HG02981 (cell line): Measurements from ENCODE around the gene GNB1L.

Source experiments
- ATAC-seq: cut with Tn5 transposase; IDR thresholded peaks from one replicate; pipeline ENCODE4 v1.9.1; 2021; ENCODE audit warnings: mild to moderate bottlenecking, moderate library complexity; ENCODE audit not compliant: unreplicated experiment

GNB1L gene

DNA sequence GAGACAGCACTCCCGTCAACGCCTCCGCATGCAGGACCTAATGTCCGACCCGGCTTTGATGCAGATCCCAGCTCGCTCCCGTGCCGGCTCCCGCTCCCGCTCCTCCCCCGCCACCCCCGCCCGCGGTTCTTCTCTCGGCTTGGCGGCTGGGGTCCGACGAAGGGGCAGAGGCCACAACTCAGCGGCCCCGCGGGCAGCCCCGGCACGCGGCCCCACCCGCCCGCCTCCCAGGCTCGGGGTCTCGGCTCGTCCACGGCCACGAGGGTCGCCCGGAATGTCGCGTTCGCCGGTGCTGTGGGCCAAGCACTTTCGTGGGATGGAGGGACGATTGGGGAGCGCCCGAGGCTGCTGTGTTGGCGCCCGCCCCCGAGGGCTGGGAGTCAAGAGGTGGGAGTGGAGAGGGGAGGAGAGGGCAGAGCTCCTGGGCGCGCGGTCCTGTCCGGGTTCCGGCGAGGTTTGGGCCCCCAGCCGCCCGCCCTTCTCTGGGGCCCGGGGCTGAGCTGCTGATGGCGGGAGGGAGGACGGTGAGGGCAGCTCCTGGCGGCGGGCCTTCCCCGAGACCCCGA, 99.4 kb downstream of the GNB1L start:
- ATAC-seq, result no peak

DNA sequence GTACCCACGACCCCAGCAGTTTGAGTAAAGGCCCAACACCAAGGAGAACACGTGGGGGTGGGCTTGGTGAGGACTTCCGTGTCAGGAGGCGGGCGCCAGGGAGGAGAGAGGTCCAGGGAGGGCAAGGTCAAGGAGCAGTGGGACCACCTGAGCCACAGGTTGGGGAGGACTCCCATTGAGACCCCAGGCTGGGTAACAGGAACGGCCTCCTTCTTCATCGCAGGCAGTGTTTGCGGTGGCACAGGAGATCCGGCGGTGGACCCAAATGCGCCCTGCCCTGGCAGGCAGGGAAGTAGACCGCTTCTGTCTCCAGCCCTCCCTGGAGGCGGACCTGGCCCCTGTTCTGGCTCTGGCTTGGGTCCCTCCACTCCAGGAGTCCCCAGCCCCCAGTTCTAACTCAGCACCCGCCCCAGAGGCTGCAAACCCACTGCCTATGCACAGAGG, 100.0 kb downstream of the GNB1L start:
- no peak for ATAC-seq

DNA sequence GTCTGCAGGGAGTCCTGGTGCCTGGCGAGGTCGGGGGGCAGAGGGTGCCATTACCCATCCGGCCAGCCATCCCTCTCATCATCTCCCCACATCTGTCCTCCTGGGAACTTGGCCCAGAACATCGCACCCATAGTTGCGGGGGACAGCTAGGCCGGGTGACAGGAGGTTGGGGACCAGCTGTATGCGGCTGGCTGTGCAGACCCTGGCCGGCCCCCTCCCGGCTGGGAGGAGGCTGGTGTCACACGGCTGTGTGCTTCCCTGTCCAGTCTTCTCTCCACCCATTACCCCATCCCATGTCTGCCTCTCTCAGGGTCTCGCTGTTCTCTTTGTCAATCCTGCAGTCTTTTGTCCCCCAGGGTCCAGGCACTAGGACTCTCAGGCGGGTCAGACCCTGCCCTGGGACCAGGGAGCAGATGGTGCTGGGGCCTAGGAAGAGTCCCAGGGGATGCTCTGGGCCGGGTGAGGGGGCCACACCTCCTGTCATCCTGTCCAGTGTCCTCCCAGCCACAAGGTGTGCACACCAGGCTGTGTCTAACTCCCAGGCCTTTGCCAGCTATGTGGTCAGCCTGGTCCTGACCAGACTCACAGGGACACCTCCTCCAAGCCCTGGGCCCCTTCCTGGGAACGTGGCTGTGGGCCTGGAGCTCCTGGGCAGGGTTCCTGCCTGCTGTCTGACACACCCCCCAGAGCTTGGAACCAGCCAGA, 100.5 kb downstream of the GNB1L start:
- ATAC-seq, result no peak

DNA sequence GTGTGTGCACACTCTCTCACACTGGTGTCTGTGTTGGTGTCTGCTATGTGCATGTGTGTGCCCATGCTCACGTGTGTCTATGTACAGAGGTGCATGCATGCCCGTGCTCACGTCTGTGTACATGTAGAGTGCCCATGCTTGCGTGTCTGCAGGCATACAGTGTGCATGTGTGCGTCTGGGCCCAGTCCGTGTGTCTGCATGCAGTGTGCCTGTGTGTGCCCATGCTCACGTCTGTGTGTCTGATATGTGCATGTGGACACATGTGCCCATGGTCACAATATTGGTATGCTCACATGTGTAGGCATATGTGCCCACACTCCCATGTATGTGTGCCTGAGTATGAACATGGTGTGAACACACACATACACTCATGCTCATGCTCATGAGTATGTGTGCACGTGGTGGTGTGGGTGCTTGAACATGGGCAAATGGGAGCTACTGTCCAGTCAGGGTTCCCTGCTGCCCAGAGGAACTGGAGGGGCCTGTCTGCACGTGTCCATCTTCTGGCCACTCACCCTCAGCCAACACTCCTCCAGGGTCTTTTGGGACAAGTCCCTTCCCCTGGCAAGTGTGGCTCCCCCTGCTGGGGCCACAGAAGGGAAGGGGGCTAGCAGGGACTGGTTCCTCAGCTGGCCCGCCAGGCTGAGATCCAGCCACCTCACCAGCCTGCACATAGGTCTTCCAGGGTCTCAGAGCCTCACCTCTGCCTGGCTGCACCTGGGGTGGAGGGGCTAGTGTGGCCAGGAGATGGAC, 101.4 kb downstream of the GNB1L start:
- ATAC-seq, result no peak

DNA sequence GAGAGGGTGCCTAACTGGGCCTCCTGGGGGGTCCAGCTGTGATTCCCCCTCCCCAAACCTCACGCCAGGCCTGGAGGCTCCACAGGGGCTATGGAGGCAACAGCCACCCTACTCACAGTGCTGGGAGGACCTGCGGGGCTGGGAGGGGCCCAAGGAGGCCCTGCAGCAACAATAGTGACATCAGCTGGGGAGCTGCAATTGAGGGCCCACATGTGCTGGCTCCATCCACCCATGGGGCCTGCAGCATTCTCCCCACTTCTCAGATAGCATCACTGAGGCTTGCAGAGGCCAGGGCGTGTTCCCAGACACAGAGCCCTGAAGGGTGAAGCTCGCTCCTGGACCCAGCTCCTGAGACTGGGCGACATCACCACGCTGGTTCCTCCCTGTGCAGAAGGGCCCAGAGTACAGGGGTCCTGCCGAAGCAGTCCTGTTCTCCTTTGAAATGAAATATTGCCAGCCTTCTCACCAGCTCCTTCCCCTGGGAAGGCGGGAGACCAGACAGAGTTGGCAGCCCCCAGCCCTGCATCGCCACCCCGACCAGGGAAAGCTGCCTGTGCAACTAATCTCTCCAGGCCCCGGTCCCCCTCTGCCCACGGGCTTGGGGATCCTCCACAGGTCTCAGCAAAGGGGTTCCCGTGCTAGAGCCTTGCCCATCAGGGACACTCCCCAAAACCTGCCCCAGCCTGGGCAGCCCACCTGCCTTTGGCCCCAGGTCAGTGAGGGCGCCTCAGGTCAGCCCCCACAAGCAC, 103.0 kb downstream of the GNB1L start:
- no peak for ATAC-seq

DNA sequence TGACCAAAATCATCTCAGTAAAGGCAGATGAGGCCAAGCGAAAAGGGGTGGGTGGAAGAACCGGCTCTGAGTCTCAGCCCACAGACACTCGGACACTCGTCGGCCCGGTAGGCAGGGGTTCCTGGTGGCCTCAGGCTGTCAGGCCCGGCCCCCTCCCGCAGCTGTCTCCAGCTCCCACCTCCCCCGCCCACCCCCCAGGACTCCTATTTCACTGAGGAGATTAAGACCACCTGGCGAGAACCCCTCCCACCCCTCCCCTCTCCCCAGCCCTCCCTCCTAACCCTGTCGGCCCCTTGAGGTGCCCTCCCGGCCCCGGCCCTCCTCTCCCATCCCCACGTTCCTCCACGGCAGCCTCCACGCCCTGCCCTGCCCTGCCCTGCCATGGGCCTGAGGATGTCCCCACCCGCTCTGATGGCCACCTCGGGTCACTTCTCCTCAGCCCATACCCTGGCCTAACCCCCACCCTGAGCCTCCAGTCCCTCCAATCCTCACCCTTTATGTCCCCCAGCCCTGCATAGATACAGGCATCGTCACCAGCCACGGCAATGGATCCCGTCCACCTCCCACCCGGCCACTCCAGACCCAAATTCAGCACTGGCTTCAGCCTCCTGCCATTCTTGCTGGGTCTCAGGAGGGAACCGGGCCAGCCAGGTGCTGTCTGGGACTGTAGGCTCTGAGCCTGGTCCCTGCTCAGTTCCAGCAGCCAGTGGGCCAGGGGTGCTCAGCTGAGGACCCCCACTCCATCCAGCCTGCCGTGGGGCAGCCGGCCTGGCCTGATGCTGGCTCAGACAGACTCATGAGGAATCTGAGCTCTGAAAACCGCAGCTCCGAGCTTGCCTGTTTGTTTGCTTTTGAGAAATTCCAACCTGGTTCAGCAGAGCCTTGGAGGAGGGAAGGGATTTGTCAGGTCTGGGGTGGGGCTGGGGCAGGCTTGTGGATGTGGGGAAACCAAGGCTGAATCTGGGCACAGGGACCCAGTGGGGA, 103.9 kb downstream of the GNB1L start:
- ATAC-seq, result no peak

DNA sequence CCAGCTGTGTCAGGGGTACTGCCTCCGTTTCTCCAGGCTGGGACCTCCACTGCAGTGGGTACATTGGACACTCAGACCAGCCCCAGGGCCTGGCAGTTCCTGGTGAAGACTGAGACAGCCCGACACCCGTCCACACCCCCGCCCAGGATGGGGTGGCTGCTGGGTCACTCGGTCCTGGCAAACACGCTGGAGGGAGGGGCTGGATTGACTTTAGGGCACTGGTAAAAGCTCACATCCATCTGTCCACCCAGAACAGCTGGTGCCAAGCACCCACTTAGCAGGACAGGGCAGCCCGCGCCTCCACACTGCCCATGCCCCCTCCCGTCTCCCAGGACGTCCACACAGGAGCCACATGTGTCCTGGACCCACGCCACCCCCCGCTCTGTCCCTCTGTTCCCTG, 104.8 kb downstream of the GNB1L start:
- no peak for ATAC-seq

DNA sequence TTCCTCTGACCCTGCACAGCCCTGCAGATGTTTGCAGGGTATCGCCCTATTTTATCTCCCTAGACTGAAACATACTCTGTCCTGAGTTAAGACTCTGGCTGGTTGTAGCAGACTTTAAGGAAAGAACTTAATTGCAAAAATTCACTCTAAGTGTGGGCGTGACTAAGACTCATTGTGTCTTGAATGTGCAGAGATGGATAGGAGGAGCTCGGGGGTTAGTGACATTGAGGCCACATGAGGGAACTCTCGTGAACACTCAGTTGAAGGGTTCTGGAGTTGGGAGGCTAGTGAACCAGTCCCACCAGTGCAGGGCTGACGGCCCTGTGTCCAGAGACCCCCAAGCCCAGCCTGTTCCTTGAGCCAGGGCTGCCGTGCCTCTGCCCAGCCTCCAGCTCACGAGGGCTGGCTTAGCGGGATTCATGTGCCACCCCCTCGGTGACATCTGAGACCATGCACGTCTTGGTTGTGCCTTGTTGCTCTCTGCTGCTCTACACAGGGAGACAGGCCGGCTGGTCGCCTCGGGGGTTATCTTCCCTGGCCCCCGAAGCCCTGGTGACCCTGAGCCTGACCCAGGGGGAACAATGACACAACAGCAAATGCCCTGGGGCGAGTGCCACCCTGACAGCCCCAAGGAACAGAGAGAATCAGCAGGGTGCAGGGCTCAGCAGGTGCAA, 105.5 kb downstream of the GNB1L start:
- ATAC-seq, result no peak

DNA sequence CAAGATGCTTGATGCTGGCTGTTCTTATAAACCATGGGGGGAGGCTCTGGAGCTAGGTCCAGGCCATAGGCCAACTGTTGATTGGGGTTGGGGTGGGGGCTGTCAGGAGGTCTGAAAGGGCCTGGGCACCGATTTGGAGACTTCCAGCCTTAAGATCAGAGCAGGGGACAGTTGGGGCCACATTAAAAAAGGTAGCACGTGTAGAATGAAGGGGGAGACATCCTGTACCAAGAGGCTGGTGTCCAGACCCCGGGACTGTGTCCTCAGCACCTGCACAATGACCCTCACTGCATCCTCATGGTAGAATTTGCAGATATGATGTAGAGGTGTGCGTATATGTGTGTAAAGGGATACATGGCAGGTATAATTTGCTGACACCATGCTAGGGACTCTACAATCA, 106.5 kb downstream of the GNB1L start:
- ATAC-seq, result no peak

DNA sequence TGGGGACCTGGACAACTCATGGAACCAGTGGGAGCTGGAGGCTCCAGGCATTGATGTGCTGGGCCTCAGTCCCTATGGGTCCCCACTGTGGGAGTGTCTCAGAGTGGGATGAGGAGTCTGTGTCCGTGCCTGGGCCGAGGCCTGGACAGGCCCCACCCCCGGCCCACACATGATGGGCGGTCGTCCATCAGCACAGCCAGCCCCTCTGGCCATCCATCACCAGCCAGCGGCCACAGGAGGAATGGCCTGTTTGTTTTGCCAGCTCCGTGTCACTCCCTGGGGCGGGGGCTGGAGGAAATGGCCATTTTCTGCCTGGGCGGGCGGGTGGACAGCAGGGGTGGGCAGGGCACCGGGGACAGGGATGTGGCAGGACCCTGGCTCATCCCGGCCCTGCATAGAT, 107.1 kb downstream of the GNB1L start:
- ATAC-seq, result no peak

DNA sequence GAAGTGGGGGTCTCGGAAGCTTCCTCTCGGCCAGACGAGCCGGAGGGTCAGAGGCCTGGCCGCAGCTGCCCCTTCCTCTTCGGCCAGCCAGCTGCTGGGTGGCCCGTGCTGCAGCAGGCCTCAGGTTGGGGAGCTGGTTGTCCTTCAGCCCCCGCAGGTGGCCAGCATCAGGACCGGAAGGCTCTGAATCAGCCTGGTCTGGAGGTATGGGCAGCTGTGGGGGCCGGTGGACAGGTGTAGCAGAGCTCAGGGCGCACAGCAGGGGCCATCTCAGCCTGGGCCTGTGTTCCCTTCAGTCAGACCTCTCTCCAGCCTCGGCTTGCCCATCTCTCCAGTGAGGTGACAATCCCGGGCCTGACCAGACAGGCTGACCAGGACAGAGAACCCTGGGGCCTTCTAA, 107.9 kb downstream of the GNB1L start:
- no peak for ATAC-seq

DNA sequence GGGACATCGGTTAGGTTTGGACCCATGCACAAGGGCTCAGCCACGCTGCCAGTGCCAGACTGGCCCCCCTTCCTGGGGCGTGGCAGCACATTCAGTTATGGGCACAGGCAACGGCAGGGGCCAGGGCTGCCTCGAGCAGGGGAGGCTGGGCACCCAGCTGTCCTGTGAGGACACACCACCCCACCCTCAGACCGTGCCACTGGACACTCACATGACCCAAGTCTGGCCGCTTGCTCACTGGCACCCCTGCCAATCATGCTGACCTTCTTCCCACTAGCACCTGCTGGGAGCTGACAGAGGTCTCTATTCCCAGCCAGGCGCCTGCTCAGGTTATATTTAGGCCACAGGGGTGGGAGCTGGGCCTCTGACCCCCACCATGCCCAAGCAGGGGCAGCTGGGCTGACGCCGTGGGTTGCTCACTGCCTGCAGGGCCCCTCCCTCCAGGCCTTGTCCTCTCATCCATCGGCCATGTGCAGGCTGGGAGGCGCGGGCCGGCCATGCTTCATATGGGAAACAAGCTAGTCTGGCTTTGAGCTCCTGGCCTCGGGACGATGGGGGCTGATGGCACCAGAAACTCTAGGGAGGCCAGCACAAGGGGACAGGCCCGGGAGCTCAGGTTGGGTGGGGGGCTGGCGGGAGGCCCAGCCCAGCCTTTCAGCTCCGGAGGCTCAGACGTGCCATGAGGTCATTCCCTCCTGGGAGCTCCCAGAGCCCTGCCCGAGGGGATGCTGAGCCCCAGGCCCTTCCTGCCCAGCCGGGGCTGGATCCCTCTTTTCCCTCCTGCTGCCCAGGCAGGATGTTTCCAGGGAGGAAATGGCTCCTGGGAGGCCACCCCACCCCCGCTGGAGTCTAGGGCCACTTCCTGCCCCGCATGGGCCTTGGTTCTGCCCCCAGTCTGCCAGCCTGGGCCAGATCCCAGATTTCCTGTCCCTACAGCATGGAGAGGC, 109.2 kb downstream of the GNB1L start:
- no peak for ATAC-seq

DNA sequence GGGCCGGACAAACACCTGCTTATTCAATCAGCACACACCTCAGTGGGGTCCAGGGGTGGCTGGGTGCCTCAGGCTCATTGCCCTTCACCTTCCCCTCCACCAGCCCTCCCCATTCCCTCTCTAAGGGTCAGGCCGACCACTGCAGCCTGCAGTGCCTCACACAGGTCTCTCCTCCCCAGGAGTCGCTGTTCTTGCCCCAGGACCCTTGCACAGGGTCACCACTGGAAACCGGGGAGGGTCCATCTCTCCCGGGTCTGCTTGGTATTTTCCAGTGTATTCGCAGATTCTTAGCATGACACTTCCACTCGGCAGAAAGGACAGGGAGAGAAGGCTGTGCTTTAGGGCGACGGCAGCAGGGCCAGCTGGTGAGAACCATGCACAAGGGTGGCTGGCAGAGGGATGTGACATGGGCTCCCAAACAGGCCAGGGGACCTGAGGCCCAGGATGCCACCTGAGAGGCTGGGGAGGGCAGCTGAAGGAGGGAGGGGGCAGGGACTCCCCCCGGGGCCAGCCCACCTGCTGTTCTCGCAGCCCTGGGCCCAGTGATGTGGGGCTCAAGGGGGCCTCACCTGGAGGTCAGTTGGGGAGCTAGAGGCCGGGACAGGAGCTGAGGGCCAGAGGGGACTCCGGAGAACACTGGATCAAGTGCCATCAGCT, 110.2 kb downstream of the GNB1L start:
- no peak for ATAC-seq

DNA sequence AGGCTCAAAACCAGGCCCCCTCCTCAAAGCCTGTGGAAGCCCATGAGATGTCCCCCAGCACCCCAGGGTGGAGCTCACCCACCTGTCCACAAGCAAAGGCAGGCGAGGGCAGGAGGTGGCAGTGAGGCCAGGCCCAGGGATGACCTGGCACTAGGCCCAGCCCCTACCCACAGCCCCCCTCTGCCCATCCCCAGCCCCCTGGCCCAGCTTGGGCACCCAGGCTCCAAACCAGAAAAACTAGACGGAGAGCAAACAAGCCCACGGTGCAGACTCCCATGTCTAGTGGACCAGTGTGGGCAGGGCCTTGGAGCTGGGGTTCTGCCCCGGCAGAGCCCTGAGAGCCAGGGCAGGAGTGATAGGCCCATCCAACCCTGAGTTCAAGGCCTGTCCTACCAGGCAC, 111.0 kb downstream of the GNB1L start:
- ATAC-seq, result no peak

DNA sequence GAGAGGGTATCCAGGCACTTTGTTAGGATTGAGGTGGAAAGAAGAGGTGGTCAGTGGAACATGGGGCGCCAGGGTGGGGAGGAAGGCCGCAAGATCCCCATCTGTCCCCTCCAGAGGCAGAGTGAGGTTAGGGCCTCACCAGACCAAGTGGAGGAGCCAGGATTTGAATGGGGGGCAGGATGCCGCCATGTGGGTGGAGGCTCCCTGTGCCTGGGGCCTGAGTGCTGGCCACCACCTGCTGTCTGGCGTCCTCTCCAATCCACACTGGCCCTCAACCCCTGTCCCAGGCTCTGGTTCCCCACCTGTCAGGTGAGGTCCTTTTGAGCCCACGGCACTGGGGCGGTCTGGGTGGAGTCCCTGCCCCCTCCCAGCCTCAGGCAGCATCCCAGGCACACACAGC, 111.6 kb downstream of the GNB1L start:
- no peak for ATAC-seq

DNA sequence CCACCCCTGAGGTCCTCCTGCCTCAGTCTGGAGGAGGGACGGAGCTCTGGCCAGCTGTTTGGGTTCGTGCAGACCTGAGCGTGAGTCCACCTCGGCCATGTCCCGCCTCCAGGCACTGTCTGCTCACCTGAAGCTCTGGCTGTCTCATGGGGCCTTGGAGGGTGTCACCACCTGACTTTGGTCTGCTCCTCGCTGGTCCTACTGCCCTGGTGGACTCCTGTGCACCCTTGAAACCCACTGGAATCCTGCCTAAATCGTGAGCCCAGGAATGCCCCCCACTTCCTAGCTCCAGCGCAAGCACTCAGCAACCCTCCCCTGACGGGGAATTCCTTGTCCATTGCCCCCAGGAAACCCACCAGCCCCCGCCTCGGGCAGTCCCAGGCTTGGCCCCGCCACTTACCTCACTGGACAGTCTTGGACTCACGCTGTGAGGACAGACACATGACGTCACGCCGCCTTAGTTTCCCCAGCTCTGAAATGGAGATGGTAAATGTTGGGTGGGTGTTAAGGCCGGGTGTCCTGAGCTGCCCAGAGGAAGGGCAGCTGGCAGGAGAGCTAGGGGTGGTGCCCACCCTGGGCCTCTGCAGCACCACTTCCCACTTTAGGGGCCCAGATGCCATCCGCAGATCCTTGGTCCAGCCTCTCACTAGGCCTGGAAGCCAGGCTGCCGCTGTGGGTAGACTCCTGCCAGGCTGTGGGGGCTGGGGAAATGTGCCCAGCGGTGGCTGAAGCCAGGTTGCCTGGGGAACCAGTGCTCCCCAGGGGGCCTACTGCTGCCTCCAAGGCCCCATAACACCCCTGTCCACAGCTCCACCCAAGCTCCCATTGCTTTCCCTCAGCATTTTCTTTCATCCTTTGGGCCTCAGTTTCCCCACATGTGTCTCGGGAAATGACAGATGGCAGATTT, 112.3 kb downstream of the GNB1L start:
- no peak for ATAC-seq

DNA sequence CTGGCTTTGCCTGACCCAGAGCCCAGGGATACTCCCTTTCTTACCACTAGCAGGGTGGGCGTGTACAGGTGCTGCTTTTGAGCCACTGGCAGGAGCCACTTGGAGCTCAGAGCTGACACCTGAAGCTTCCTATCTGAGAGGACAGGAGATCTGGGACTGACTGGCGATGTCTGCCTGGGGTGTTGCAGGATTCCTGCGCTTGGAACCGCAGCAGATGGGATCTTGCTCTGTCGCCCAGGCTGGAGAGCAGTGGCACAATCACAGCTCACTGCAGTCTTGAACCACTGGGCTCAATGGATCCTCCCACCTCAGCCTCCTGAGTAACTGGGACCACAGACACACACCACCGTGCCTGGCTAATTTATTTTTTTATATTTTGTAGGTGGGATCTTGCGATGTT, 113.6 kb downstream of the GNB1L start:
- ATAC-seq, result no peak
